Left ventricle myocardium inferior (tissue), 1 donor: ENCODE results near the gene BBS4. TPM values are rescaled to one million over a fixed set of nuclear protein-coding genes. Genes with fewer than 3 reads are reported as not detected.
A peak's percentile ranks its signal among the peaks of the same experiment; 100 is the strongest.
"Not testable (repeated sequence)": the region's sequence is repeated elsewhere in the genome, so short reads cannot be mapped to it uniquely, and the experiment has no call there.

Experiments used
- DNase-seq: peaks from one replicate; pipeline ENCODE4 v3.0.0-alpha.2; 2020
- H3K27ac ChIP-seq: fragments of 200-600 bp; replicated peaks from 2 replicates; pipeline ENCODE4 v1.8.0; 2021
- H3K27me3 ChIP-seq: fragments of 200-600 bp; 2 replicates; pipeline ENCODE4 v1.8.0; 2021; ENCODE audit warnings: low read depth
- H3K36me3 ChIP-seq: fragments of 200-600 bp; 2 replicates; pipeline ENCODE4 v1.8.0; 2021
- H3K4me1 ChIP-seq: fragments of 200-600 bp; 2 replicates; pipeline ENCODE4 v1.8.0; 2021
- H3K4me3 ChIP-seq: fragments of 200-600 bp; 2 replicates; pipeline ENCODE4 v1.8.0; 2021; ENCODE audit warnings: mild to moderate bottlenecking, moderate library complexity
- H3K9me3 ChIP-seq: fragments of 200-600 bp; replicated peaks from 2 replicates; pipeline ENCODE4 v1.8.0; 2021
- intact Hi-C: fragments of 100-400 bp; cut with micrococcal nuclease; formaldehyde crosslinking; loops from one replicate; pipeline ENCODE4 v1.11.0; 2022
- total RNA-seq: library from RNA; stranded (reverse); fragmentation: NEBNext Ultra II Directional; extraction: Animal tissue kit (Norgen Biotek cat#: 25700); gene quantifications from one replicate; pipeline ENCODE4 v1.2.1, GENCODE V29; 2021
- TF ChIP-seq, protein P1 (sequence below): fragments of 200-600 bp; IDR thresholded peaks from 2 replicates; pipeline ENCODE4 v1.8.0; 2021; ENCODE audit warnings: antibody characterized with exemption, mild to moderate bottlenecking, borderline replicate concordance
- donor health status: DM: no; HTN: yes; CAD: no; lungs with severe emphysema.

BBS4 gene
- total RNA-seq, 1 donor from 2014 or later: 11.8 TPM

DNA sequence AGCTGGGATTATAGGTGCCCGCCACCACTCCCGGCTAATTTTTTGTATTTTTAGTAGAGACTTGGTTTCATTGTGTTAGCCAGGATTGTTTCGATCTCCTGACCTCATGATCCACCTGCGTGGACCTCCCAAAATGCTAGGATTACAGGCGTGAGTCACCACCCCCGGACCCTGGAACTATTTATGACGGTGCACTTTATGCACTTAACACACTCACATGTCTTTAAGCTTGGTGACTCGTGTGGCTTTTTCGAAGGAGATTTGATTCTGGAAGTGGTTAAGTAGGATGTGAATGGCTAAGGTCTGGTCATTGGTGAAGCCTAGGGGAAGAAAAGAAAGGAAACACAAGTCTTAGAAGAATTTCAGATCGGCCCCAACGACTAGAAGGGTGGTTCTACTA, 20.3 kb downstream of the BBS4 start:
- peaks cover 12% of the 10 kb centered on the region for H3K36me3 ChIP-seq
- no peak overlapping the region for H3K27ac ChIP-seq
- H3K4me1 ChIP-seq: peaks cover 9% of the 10 kb centered on the region
- no peak overlapping the region for H3K4me3 ChIP-seq
- intact Hi-C loops: no loop called here
- no peaks in the 10 kb centered on the region for H3K9me3 ChIP-seq
- H3K27me3 ChIP-seq: no peaks in the 10 kb centered on the region
- DNase-seq: no peak
- TF ChIP-seq, protein P1, sequence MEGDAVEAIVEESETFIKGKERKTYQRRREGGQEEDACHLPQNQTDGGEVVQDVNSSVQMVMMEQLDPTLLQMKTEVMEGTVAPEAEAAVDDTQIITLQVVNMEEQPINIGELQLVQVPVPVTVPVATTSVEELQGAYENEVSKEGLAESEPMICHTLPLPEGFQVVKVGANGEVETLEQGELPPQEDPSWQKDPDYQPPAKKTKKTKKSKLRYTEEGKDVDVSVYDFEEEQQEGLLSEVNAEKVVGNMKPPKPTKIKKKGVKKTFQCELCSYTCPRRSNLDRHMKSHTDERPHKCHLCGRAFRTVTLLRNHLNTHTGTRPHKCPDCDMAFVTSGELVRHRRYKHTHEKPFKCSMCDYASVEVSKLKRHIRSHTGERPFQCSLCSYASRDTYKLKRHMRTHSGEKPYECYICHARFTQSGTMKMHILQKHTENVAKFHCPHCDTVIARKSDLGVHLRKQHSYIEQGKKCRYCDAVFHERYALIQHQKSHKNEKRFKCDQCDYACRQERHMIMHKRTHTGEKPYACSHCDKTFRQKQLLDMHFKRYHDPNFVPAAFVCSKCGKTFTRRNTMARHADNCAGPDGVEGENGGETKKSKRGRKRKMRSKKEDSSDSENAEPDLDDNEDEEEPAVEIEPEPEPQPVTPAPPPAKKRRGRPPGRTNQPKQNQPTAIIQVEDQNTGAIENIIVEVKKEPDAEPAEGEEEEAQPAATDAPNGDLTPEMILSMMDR: no peak

DNA sequence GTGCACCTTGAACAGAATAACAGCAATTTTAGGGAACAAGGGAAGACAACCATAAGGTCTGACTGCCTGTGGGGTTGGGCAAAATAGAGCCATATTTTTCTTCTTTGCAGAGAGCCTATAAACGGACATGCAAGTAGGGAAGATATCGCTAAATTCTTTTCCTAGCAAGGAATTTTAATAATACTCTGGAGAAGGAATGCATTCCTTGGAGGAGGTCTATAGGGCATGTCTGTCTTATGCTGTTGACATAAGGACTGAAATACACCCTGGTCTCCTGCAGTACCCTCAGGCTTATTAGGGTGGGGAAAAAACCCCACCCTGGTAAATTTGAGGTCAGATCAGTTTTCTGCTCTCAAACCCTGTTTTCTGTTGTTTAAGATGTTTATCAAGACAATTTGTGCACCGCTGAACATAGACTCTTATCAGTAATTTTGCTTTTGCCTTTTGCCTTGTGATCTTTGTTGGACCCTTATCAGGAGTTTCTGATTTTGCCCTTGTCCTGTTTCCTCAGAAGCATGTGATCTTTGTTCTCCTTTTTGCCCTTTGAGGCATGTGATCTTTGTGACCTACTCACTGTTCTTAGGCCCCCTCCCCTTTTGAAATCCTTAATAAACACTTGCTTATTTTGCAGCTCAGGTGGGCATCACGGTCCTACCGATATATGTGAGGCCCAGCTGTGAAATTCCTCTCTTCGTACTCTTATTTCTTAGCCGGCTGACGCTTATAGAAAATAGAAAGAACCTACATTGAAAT, 22.7 kb downstream of the BBS4 start:
- H3K27ac ChIP-seq, H3K4me3 ChIP-seq, DNase-seq, intact Hi-C loops, H3K27me3 ChIP-seq, H3K4me1 ChIP-seq, H3K9me3 ChIP-seq: not testable (repeated sequence)
- H3K36me3 ChIP-seq: peaks cover 35% of the 10 kb centered on the region

DNA sequence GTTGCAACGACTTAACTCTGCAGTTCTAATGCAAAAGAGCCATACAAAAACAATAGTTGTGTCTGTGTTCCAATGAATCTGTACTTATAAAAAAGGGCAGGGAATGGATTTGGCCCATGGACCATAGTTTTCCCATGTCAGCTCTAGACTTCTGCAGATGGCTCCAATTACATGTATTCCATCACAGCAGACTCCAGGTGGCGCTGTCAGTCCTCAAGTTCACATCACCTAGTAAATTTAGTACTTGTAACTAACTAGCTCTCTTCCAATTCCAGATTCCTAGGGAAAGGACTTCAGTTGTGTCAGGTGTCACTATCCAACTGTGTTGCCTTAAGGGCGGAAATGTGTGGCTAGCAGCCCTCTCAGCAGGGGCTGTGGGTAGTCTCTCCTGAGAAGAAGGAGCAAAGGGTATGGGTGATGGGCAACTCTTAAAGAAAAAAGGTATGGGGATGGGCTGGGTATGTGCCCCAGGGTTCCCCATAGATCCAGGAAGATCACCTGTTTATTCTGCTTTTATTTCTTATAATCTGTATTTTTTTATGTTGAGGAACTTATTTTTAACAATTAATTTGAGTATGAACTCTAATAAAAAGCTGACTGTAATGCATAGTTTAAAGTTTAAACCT, 36.2 kb downstream of the BBS4 start:
- peaks cover 39% of the 10 kb centered on the region for H3K36me3 ChIP-seq
- no peaks in the 10 kb centered on the region for H3K9me3 ChIP-seq
- H3K4me1 ChIP-seq: no peaks in the 10 kb centered on the region
- H3K27ac ChIP-seq: no peak overlapping the region
- peak; percentile 33 for DNase-seq
- H3K27me3 ChIP-seq: no peaks in the 10 kb centered on the region
- intact Hi-C loops: no loop called here
- H3K4me3 ChIP-seq: no peak overlapping the region
- TF ChIP-seq, protein P1: peak; percentile 69

DNA sequence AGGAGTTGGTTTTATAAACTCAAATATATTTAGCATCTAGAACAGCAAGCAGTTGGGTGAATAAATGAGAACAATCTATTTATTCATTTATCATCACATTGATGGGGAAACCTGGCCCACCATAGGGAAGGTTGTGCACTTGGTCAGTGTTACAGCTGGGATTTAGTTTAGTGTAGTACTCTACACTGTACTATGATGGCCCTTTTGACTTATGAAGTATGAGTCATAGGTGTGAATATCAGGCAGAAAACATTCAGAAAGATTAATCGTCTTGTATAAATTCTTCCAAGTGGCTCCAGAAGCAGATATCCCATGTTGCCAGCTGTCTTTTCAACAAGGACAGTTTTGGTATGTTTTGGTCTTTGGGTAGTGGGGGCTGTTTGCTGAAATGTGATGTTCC, 38.0 kb downstream of the BBS4 start:
- Histone ChIP-seq H3K27me3 (no peaks in the 10 kb centered on the region), H3K9me3 (no peaks in the 10 kb centered on the region), H3K27ac (no peak overlapping the region), H3K4me1 (no peaks in the 10 kb centered on the region), H3K4me3 (no peak overlapping the region), H3K36me3 (peaks cover 28% of the 10 kb centered on the region)
- DNase-seq: no peak
- TF ChIP-seq, protein P1: no peak
- intact Hi-C loops: no loop called here

DNA sequence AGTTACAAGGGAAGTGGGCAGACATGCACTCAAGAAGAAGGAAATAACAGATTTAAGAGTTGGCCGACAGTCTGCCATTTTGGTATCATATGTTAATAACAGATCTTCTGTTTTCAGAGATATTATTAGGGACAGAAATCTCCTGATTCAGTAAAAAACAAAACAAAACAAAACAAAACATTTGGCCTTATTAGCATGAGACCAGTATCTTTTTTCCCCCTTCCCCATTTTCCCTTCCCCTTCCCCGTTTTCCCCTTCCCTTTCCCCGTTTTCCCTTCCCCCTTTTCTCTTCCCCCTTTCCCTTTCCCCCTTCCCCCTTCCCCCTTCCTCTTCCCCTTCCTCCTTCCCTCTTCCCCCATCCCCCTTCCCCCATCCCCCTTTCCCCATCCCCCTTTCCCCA, 39.4 kb downstream of the BBS4 start:
- Histone ChIP-seq H3K4me1 (no peaks in the 10 kb centered on the region), H3K4me3 (no peak overlapping the region), H3K27ac (no peak overlapping the region), H3K36me3 (peaks cover 36% of the 10 kb centered on the region), H3K9me3 (no peaks in the 10 kb centered on the region), H3K27me3 (no peaks in the 10 kb centered on the region)
- TF ChIP-seq, protein P1: no peak
- no peak for DNase-seq
- intact Hi-C loops: no loop called here

DNA sequence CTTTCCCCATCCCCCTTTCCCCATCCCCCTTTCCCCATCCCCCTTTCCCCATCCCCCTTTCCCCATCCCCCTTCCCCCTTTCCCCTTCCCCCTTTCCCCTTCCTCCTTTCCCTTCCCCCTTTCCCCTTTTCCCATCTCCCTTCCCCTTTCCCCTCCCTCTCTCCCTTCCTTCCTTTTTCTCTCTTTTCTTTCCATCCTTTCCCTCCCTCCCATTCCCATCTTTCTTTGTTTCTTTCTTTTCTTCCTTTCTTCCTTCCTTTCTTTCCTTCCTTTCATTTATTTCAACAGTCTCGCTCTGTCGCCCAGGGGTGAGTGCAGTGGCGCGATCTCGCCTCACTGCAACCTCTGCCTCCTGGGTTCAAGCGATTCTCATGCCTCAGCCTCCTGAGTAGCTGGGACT, 39.8 kb downstream of the BBS4 start:
- H3K27me3 ChIP-seq, intact Hi-C loops, DNase-seq, H3K4me1 ChIP-seq, H3K27ac ChIP-seq, H3K9me3 ChIP-seq, H3K4me3 ChIP-seq: not testable (repeated sequence)
- peaks cover 40% of the 10 kb centered on the region for H3K36me3 ChIP-seq
